HL-60 (cell line): ENCODE data around the gene KRT17.
"Not testable (repeated sequence)": the region's sequence is repeated elsewhere in the genome, so short reads cannot be mapped to it uniquely, and the experiment has no call there.

Experiments
- DNase-seq, 2 experiments: peaks; one replicate each; pipeline ENCODE4 v3.0.0-alpha.2; 2010 to 2020; ENCODE audit warnings: low read depth in 1 of 2, low spot score in 1 of 2
- H3K27ac ChIP-seq: fragments of 250-450 bp; sonication (Bioruptor Pico); replicated peaks from 2 replicates; pipeline ENCODE4 v1.5.1; 2020; ENCODE audit warnings: mild to moderate bottlenecking, moderate library complexity
- H3K27me3 ChIP-seq: fragments of 250-450 bp; sonication (Bioruptor Pico); 2 replicates; pipeline ENCODE4 v1.5.1; 2021; ENCODE audit warnings: mild to moderate bottlenecking, moderate library complexity; ENCODE audit not compliant: insufficient read depth, poor library complexity, severe bottlenecking
- H3K4me3 ChIP-seq: replicated peaks from 2 replicates; pipeline ENCODE4 v1.5.1; 2011; ENCODE audit warnings: mild to moderate bottlenecking, control low read depth, low read length; ENCODE audit not compliant: insufficient read depth
- CTCF ChIP-seq: IDR thresholded peaks from one replicate; pipeline ENCODE4 v1.5.1; 2011; ENCODE audit warnings: low read length, control low read depth, inconsistent platforms; ENCODE audit not compliant: insufficient read depth
- GABPA ChIP-seq: IDR thresholded peaks from 2 replicates; pipeline ENCODE4 v1.6.1; 2012; ENCODE audit warnings: low read depth
- POLR2AphosphoS5 ChIP-seq: IDR thresholded peaks from 2 replicates; pipeline ENCODE4 v1.6.1; 2012; ENCODE audit warnings: low read depth
- REST ChIP-seq: IDR thresholded peaks from 2 replicates; pipeline ENCODE4 v1.6.1; 2012; ENCODE audit warnings: low read depth; ENCODE audit not compliant: insufficient replicate concordance
- SPI1 ChIP-seq: IDR thresholded peaks from 2 replicates; pipeline ENCODE4 v1.6.1; 2012; ENCODE audit warnings: low read depth, mild to moderate bottlenecking, borderline replicate concordance

KRT17 gene

DNA sequence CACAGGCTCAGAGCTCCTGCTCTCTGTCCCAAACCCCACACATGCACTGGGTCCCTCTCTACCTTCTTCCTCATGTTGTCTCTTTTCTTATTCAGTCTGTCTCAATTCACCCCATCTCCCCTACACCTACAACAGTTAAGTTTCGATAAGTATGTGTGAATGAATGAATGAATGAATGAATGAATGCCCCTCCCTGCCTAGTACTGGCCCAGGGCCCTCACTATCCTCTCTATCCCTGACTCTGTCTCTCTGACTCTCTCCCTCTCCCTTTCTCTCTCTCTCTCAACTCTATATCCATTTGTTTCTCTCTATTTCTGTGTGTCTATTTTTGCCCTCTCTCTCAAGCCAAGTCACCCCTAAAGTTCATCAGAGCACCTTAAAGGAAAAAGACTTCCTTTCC is 45.8 kb downstream of the KRT17 start:
- H3K4me3 ChIP-seq = no peak overlapping the region
- H3K27me3 ChIP-seq = no peaks in the 10 kb centered on the region
- no peak for DNase-seq
- H3K27ac ChIP-seq = no peak overlapping the region
- TF ChIP-seq POLR2AphosphoS5 (no peak), CTCF (no peak), REST (no peak), SPI1 (no peak), GABPA (no peak)

DNA sequence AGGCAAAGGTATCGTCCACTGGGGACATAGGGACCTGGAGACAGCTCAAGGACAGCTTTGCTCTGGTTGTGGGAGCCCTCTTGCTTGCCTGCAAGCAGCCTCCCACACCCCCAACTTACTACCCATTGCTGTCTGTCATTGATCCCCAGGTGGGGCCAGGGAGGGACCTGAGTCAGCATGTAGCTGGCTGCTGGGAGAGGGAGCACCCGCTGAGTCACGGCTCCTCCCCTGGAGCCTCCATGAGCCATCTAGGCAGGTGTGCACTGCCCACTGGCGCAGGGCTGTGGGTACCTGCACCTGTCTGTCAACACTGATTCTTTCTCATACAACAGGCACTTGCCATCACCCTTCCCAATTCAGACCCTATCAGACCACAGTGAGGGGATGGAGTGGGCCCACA is 47.6 kb downstream of the KRT17 start:
- H3K4me3 ChIP-seq, DNase-seq, H3K27me3 ChIP-seq, H3K27ac ChIP-seq: not testable (repeated sequence)

- H3K4me3 ChIP-seq = no peak overlapping the region
- DNase-seq = no peak
- H3K27ac ChIP-seq = no peak overlapping the region
- H3K27me3 ChIP-seq = no peaks in the 10 kb centered on the region
- TF ChIP-seq POLR2AphosphoS5 (no peak), SPI1 (no peak), GABPA (no peak)
These were observed 49.0 kb downstream of the KRT17 start for GRCh38 chr17:41575336-41575735.

DNA sequence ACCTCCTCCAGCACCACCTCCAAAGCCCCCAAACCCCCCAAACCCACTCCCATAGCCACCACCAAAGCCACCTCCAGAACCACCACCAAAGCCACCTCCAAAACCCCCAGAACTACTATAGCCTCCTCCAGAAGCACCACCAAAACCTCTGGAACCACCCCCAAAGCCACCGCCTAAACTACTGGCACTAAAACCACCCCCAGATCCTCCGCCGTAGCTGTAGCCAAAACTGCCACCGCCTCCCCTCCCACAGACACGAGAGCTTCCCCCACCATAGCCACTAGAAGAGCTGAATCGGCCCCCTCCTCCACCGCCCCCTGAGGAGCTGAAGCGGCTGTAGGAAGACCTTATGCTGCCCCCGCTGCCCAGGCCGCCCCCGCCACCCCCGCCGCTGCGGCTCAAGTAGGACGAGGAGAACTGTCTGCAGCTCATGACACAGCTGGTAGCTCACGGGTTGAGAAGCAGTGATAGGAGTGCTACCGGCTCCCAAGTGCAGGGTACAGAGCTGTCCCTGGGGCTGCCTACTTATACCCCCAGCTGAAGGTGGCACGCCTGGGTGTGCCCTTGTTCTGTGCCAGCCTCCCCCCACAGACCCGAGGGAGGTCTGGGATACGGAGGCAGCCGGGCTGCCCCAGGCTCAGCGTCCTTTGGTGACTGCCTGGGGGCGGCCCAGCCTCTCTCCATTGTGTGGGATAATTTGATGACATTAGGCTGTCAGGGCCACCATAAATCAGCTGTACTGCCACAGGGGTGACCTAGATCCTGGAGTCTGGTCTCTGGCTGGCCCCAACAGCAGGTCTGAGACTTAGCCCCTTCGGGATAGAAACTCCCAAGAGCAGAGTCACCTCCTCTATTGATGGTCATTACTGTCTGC is 52.6 kb downstream of the KRT17 start, which contains the start of gene KRT9:
TSS of gene KRT9 (minus strand) at position 499 of the 874 bp plus-strand sequence. CDS start at position 432, 67 bp downstream.
- no peak for DNase-seq
- Histone ChIP-seq H3K27ac (no peak within 1 kb of the TSS), H3K27me3 (no peaks in the 10 kb centered on the region), H3K4me3 (no peak within 1 kb of the TSS)
- TF ChIP-seq GABPA (no peak), REST (no peak), SPI1 (no peak), POLR2AphosphoS5 (no peak), CTCF (no peak)
